HG02759 (cell line): ENCODE results near the gene C12orf42.
A peak's percentile ranks its signal among the peaks of the same experiment; 100 is the strongest.

Experiments
- ATAC-seq: cut with Tn5 transposase; IDR thresholded peaks from one replicate; pipeline ENCODE4 v1.9.1; 2021; ENCODE audit warnings: mild to moderate bottlenecking, moderate library complexity; ENCODE audit not compliant: unreplicated experiment

The C12orf42 gene

GRCh38 chr12:103495469-103496456, at the start of gene C12orf42:
C12orf42 (minus strand) TSS chr12:103495968; CDS start chr12:103478426, 17,542 bp downstream.
- ATAC-seq = peak; percentile 83

GRCh38 chr12:103542078-103542477, 46.3 kb upstream of the C12orf42 start:
- ATAC-seq = no peak

- no peak for ATAC-seq
Observed at GRCh38 chr12:103540319-103540718, 44.6 kb upstream of the C12orf42 start.

- ATAC-seq = no peak
Observed at GRCh38 chr12:103538397-103538796, 42.6 kb upstream of the C12orf42 start.

GRCh38 chr12:103530307-103531066, 34.7 kb upstream of the C12orf42 start:
- ATAC-seq = peak; percentile 61

- ATAC-seq = no peak
Observed at GRCh38 chr12:103529306-103529705, 33.5 kb upstream of the C12orf42 start.

- ATAC-seq = no peak
Observed at GRCh38 chr12:103524238-103524875, 28.6 kb upstream of the C12orf42 start.

GRCh38 chr12:103523771-103524170, 28.0 kb upstream of the C12orf42 start:
- no peak for ATAC-seq

- no peak for ATAC-seq
Observed at GRCh38 chr12:103520686-103521215, 25.0 kb upstream of the C12orf42 start.

- ATAC-seq = no peak
Observed at GRCh38 chr12:103519632-103520031, 23.9 kb upstream of the C12orf42 start.

GRCh38 chr12:103518899-103519298, 23.1 kb upstream of the C12orf42 start:
- ATAC-seq = no peak

- no peak for ATAC-seq
Observed at GRCh38 chr12:103517161-103517560, 21.4 kb upstream of the C12orf42 start.

- ATAC-seq = no peak
Observed at GRCh38 chr12:103515341-103515740, 19.6 kb upstream of the C12orf42 start.

GRCh38 chr12:103513875-103514274, 18.1 kb upstream of the C12orf42 start:
- no peak for ATAC-seq

- peak; percentile 92 for ATAC-seq
Observed at GRCh38 chr12:103505371-103506236, 9.8 kb upstream of the C12orf42 start.

- no peak for ATAC-seq
Observed at GRCh38 chr12:103504606-103505005, 8.8 kb upstream of the C12orf42 start.

- ATAC-seq = no peak
Observed at GRCh38 chr12:103503546-103504480, 8.0 kb upstream of the C12orf42 start.

- no peak for ATAC-seq
Observed at GRCh38 chr12:103501447-103501846, 5.7 kb upstream of the C12orf42 start.

GRCh38 chr12:103499571-103499970, 3.8 kb upstream of the C12orf42 start:
- ATAC-seq = no peak
